ENCODE results near the gene GLUL. TPM values are rescaled to one million over a fixed set of nuclear protein-coding genes. Genes with fewer than 3 reads are reported as not detected.

GLUL gene
- total RNA-seq, 3 donors from 2014 or later (not counting 1 experiment from before 2014, with no cell fraction given): 128 to 420 (median 134) TPM

DNA sequence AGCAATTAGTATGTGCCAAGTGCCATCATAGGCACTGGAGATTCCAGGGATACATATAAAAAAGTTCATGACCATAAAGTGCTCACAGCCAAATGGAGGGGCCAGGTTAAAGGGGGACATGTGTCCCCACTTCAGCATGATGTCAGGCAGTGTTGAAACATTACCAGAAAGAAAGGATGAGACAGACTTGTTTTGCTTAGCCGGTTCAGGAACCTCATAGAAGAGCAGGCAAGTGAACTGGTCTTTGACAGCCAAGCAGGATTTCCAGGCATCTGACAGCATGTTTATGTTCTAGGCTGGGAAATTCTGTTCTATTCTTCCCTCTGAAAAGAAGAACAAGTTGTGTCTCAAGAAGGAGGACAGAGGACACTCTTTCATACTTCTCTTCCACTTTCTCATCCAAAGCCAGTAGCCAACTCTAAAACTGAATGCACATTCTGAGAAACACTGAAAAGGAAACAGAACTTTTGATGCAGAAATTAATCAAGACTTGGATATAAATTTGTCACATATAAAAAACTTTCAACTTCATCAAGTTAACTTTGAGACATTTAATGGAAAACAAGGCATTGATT is 39.7 kb downstream of the GLUL start:
- Mint-ChIP-seq H3K9me3 (no peaks in the 10 kb centered on the region), H3K4me3 (no peak overlapping the region), H3K36me3 (no peaks in the 10 kb centered on the region), H3K27me3 (ENCODE audit: low read depth in 2 of 2) (peaks cover 7 to 10% of the 10 kb centered on the region in 2 donors), H3K4me1 (no peaks in the 10 kb centered on the region), H3K27ac (no peak overlapping the region)
- Histone ChIP-seq H3K4me1 (ENCODE audit: control insufficient read depth, insufficient read depth, low read length) (no peaks in the 10 kb centered on the region), H3K9me3 (ENCODE audit: control insufficient read depth, insufficient read depth, low read length) (no peaks in the 10 kb centered on the region), H3K4me3 (ENCODE audit: low read length) (no peak overlapping the region), H3K27ac (ENCODE audit: low read length) (no peak overlapping the region), H3K27me3 (ENCODE audit: control insufficient read depth, insufficient read depth, low read length) (no peaks in the 10 kb centered on the region), H3K36me3 (ENCODE audit: control insufficient read depth, insufficient read depth, low read length) (no peaks in the 10 kb centered on the region)
- no peak for DNase-seq
- intact Hi-C loops (cut with micrococcal nuclease): no loop called here
- no peak for ATAC-seq
- TF ChIP-seq, protein P1, sequence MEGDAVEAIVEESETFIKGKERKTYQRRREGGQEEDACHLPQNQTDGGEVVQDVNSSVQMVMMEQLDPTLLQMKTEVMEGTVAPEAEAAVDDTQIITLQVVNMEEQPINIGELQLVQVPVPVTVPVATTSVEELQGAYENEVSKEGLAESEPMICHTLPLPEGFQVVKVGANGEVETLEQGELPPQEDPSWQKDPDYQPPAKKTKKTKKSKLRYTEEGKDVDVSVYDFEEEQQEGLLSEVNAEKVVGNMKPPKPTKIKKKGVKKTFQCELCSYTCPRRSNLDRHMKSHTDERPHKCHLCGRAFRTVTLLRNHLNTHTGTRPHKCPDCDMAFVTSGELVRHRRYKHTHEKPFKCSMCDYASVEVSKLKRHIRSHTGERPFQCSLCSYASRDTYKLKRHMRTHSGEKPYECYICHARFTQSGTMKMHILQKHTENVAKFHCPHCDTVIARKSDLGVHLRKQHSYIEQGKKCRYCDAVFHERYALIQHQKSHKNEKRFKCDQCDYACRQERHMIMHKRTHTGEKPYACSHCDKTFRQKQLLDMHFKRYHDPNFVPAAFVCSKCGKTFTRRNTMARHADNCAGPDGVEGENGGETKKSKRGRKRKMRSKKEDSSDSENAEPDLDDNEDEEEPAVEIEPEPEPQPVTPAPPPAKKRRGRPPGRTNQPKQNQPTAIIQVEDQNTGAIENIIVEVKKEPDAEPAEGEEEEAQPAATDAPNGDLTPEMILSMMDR (IDR thresholded peaks at IDR 0.05): no peak
- WGBS (ENCODE audit: insufficient coverage): 96% methylated on average over 1 of the region's 1 CpG

DNA sequence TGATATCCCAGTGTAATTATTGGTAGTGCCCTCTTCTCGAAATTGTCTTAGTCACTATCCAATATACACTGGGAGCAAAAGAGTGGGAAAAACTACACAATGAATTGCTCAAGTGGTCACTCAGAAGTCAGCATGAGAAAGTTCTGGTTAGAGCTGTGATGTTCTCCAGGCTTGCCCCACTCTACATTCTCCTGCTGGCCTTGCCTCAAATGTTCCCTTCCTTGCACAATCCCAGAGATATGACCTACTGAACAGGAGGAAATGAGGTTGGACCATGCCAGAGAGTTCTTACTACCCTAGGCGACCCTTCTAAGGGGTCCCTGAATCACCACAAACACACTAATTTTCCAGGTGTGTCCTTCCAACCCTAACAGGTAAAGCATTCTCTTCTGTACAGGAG is 40.8 kb downstream of the GLUL start:
- Mint-ChIP-seq H3K4me1 (no peaks in the 10 kb centered on the region), H3K27me3 (ENCODE audit: low read depth in 2 of 2) (peaks cover 7 to 14% of the 10 kb centered on the region in 2 donors), H3K36me3 (no peaks in the 10 kb centered on the region), H3K9me3 (no peaks in the 10 kb centered on the region), H3K4me3 (no peak overlapping the region), H3K27ac (no peak overlapping the region)
- Histone ChIP-seq H3K9me3 (ENCODE audit: control insufficient read depth, insufficient read depth, low read length) (no peaks in the 10 kb centered on the region), H3K4me3 (ENCODE audit: low read length) (no peak overlapping the region), H3K4me1 (ENCODE audit: control insufficient read depth, insufficient read depth, low read length) (no peaks in the 10 kb centered on the region), H3K27me3 (ENCODE audit: control insufficient read depth, insufficient read depth, low read length) (no peaks in the 10 kb centered on the region), H3K27ac (ENCODE audit: low read length) (no peak overlapping the region), H3K36me3 (ENCODE audit: control insufficient read depth, insufficient read depth, low read length) (no peaks in the 10 kb centered on the region)
- DNase-seq (no peak), ATAC-seq (no peak)
- intact Hi-C loops (cut with micrococcal nuclease): no loop called here
- WGBS (ENCODE audit: insufficient coverage): 95% methylated on average over 2 of the region's 2 CpGs
- TF ChIP-seq, protein P1 (IDR thresholded peaks at IDR 0.05): no peak

DNA sequence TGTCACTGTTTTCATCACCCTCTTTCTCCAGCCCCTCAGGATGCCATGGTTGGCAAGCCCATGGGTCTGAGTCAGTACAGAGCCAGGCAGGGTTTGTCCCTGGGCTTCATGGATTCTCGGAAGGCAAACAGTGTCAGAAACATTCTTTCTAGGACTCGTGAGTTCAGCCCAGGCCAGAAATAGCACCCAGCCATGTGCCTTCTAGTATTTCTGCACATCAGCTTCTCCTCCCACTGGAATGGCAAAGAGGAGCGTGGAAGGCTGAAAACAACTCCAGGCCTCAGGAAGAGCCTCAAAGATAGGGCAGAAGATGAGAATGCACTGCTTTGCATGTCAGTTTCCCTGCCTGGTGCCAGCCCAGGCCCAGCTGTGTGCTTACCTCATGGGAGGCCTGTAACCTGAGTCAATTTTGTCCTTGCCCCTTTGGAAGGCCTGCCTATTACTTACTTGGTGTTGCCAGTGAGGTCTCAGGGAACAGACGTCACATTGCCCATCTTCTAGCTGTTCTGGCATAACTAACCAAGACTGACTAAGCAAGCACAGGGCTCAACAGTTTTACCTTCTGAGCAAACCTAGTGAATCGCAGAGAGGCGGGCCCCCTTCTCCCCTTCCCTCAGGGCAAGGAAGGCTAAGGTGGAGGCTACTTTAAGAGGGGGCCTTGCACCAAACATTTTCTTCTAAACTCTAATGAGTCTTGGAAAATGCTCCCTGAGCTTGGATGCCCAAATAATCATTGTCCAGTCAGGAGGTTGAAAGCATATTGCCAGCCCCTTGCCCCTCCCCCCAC is 42.4 kb downstream of the GLUL start:
- intact Hi-C loops (cut with micrococcal nuclease): no loop called here
- Mint-ChIP-seq H3K27ac (no peak overlapping the region), H3K27me3 (ENCODE audit: low read depth in 2 of 2) (peaks cover 0 to 14% of the 10 kb centered on the region in 2 donors), H3K36me3 (no peaks in the 10 kb centered on the region), H3K4me1 (no peaks in the 10 kb centered on the region), H3K9me3 (no peaks in the 10 kb centered on the region), H3K4me3 (no peak overlapping the region)
- H3K27ac ChIP-seq (ENCODE audit: low read length): no peak overlapping the region
- WGBS (ENCODE audit: insufficient coverage): 96% methylated on average over 6 of the region's 6 CpGs
- H3K36me3 ChIP-seq (ENCODE audit: control insufficient read depth, insufficient read depth, low read length): no peaks in the 10 kb centered on the region
- ATAC-seq: no peak
- TF ChIP-seq, protein P1 (IDR thresholded peaks at IDR 0.05): no peak
- H3K4me1 ChIP-seq (ENCODE audit: control insufficient read depth, insufficient read depth, low read length): no peaks in the 10 kb centered on the region
- H3K27me3 ChIP-seq (ENCODE audit: control insufficient read depth, insufficient read depth, low read length): no peaks in the 10 kb centered on the region
- no peak for DNase-seq
- no peaks in the 10 kb centered on the region for H3K9me3 ChIP-seq (ENCODE audit: control insufficient read depth, insufficient read depth, low read length)
- H3K4me3 ChIP-seq (ENCODE audit: low read length): no peak overlapping the region

All from natural killer cell (primary cell).